Hematopoietic multipotent progenitor cell treated with erythropoietin and hydrocortisone succinate and interleukin-3 and kit ligand, for 6 days (in vitro differentiated cells): ENCODE results near the gene SLC26A8.

ENCODE experiments used
- DNase-seq: peaks from one replicate; pipeline ENCODE4 v3.0.0-alpha.2; 2015

The SLC26A8 gene

DNA sequence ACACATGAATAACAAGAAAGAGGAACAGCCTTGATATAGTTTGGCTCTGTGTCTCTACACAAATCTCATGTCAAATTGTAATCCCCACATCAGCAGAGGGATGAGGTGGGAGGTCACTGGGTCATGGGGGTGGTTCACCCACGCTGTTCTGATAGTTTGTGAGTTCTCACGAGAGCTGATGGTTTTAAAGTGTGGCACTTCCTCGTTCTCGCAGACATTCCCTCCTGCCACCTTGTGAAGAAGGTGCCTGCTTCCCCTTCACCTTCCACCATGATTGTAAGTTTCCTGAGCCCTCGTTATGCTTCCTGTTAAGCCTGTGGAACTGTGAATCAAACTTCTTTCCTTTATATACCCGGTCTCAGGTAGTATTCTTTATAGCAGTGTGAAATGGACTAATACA lies 116.7 kb downstream of the SLC26A8 start:
- DNase-seq = no peak

- no peak for DNase-seq
These were observed 118.0 kb downstream of the SLC26A8 start for GRCh38 chr6:35906499-35906846.

- DNase-seq = no peak
These were observed 118.5 kb downstream of the SLC26A8 start for GRCh38 chr6:35905841-35906498.

GRCh38 chr6:35905141-35905785 lies 119.2 kb downstream of the SLC26A8 start:
- no peak for DNase-seq

GRCh38 chr6:35903679-35904078 lies 120.8 kb downstream of the SLC26A8 start:
- no peak for DNase-seq

DNA sequence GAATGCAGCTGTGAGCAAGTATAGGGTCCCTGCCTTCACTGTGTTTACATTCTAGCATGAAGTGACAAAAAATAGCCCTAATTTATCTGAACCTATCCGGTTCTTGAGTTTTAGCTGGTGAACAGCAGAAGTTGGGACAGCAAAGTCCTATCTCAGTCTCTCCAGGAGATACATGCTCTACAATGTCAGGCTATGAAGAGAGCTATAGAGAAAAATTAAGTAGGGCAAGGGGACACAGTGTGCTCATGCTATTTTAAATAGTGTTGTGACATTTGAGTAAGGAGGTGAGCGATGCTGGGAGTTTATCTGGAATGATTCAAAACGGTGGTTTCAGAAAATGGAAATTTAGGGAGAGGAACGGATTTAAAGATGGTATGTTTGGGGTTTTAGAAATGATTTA lies 124.0 kb downstream of the SLC26A8 start:
- no peak for DNase-seq

DNA sequence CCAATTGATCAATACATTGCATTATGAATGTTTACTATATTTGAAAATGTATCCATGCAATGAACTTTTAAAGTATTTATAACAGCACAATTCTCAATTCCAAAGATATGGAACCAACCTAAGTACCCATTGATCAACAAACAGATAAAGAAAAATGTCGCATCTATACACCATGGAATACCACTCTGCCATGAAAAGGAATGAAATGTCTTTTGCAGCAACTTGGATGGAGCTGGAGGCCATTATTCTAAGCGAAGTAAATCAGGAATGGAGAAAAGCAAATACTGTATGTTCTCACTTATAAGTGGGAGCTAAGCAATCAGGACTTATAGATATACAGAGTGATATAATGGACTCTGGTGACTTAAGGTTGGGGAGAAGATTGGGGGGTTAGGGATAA lies 126.4 kb downstream of the SLC26A8 start:
- DNase-seq = no peak

DNA sequence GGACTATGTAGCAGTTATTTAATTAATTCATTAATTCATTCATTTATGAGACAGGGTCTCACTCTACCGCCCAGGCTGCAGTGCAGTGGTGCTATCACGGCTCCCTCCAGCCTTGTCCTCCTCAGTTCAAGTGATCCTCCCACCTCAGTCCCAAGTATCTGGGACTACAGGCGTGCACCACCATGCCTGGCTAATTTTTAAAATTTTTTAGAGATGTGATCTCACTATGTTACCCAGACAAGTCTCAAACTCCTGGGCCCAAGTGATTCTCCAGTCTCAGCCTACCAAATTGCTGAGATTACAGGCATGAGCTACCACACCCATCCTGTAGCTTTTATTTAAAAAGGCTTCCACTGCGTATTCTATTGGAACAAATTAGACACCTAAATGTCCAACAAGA lies 127.0 kb downstream of the SLC26A8 start:
- DNase-seq = no peak

DNA sequence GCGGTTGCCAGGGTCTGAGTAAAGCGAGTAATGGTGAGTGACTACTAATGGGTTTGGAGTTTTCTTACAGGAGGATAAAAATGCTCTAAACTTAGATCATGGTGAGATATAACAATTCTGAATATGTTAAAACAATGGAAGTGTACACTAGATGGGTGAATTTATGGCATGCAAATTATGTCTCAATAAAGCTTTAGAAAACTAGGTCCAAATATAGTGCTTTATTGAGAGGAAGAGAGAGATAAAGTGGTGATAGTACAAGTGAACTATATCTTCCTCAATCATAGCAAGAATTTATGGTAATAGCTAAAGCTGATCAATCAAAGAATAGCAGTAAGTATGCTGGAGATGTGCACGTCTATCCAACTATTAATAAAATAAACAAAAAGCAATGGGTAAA lies 127.4 kb downstream of the SLC26A8 start:
- DNase-seq = no peak

- no peak for DNase-seq
These were observed 128.2 kb downstream of the SLC26A8 start for GRCh38 chr6:35896228-35896627.

DNA sequence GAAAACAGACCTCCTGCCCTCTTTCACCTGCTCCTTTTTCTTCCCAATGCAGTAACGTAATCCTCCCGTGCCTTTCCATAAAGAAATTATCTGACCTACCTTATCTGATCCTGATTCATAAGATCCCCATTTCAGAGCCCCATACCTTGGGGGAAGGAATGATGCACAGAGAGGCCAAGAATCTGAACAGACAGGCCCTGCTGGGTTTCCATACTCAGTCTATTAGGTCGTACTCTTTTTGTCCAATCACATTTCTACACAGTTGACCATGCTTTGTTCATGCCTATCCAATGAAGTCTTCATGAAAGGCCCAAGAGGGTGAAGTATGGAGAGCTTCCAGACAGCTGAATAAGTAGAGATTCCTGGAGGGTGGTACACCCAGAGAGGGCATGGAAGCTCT lies 128.9 kb downstream of the SLC26A8 start:
- no peak for DNase-seq

- no peak for DNase-seq
These were observed 129.7 kb downstream of the SLC26A8 start for GRCh38 chr6:35894776-35895175.
